Activated CD4-positive, alpha-beta T cell treated with anti-CD3 and anti-CD28 coated beads for 48 hours (primary cell): Measurements from ENCODE around the gene DPM1.
A peak's percentile ranks its signal among the peaks of the same experiment; 100 is the strongest.

ENCODE experiments used
- DNase-seq: peaks from one replicate; pipeline ENCODE4 v3.0.0-alpha.2; 2020

DPM1 gene

GRCh38 chr20:50929299-50930138 lies 28.8 kb downstream of the DPM1 start:
- DNase-seq, result peak; percentile 96

- DNase-seq, result peak; percentile 9
These were observed 29.9 kb downstream of the DPM1 start for GRCh38 chr20:50928469-50928868.

GRCh38 chr20:50926530-50926929 lies 31.8 kb downstream of the DPM1 start:
- no peak for DNase-seq

GRCh38 chr20:50924261-50924920 lies 33.9 kb downstream of the DPM1 start:
- no peak for DNase-seq

DNA sequence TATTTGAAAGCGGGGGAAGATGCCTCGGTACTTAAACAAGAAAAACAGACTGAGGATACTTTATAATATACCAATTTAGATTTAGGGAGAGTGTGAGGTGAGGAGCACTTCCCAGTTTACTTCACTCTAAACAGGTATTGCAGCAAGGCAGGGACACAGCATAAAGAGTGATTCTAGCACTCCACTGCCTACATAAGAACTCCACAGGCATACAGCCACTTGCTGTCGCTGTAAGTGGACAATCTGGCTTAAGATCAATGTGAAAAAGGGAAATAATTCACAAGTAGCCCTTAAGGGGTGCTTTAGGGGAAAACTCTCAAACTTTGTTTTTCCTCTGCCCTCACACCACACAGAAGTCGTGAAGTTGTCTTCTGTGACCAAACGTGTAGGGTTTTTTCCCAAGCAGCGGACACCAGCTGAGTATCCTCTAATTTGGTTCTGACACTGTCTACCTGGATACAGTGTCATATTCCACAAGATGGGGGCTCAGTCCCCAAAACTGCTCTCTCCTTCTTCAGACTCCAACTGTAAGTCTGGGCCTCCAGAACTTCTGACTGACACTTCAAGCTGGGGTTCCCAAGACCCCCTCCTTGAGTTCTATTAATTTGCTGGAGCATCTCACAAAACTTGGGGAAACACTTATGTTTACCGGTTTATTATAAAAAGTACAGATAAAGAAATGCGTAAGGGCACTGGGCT lies 36.4 kb downstream of the DPM1 start:
- DNase-seq, result no peak

GRCh38 chr20:50920997-50921396 lies 37.3 kb downstream of the DPM1 start:
- no peak for DNase-seq

DNA sequence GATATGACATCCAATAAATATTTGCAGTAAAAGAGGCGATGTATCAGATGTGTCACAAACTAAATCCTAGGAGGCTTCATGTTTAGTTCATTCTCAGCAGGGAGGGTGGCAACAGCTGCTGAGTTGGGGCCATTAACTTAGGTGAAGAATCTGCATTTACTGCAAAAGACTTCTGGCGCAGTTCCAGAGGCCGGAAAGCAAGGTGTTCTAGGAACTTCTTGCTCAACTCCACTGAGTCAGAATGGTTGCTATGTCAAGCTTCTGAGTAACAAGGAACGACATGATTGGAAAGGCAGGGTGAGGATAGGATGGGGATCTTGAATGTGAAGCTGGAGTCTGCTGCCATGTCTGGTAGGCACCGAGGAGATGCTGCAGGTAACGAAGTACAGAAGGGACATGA lies 38.8 kb downstream of the DPM1 start:
- peak; percentile 24 for DNase-seq

- no peak for DNase-seq
These were observed 39.9 kb downstream of the DPM1 start for GRCh38 chr20:50918403-50918802.

DNA sequence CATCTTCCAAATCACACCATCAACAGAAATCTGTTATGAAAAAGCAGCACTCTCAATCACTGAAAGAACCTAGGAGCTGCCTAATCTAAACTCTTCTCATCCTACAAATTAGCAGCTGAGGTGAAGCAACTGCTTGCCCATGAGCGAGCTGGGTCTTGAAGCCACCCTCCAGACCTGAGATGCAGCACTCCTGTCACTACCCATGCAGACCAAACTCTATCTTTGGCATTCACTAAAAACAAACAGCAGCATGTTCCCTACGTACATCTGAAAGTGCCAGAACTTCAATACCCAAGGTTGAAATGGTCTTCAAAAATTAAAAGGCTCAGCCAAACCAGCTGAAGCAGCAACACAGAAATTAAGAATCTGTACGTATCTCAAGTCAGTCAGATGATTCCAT lies 41.4 kb downstream of the DPM1 start:
- DNase-seq, result no peak

DNA sequence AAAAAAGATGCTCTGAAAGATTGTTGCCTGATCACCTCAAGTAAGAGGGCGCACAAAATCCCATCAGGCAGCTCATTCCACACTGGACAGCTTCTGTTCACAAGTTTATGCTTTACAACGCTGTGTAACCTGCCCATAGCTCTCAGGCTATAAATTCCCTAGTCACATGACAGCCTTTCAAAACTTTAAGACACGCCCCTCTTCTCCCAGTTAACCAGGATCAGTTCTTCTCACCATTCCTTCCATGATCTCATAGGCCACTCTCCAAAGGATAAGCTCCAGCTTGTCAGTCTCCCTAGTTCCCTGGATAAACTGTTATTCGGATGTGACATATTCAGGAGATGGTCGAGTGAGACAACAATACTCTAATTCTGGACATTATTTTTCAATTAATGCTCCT lies 42.1 kb downstream of the DPM1 start:
- no peak for DNase-seq

DNA sequence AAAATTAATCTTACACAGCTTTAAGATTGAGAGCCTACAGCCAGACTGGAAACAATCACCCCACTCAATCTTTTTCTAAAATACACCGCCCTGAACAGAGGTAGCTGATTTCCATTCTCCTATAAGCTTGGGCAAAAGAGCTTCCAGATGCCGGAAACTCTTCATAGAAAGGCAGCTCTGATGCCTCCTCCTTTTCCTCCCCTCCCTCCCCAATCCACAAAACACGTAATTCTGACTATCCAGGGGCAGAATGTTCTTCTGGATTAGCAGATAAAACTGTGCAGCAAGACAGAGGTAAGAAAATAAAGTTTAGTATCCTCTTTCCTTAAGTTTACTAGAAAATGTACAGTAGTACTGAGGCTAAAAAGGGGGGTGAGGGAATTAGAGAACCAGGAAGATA lies 42.9 kb downstream of the DPM1 start:
- DNase-seq, result no peak

DNA sequence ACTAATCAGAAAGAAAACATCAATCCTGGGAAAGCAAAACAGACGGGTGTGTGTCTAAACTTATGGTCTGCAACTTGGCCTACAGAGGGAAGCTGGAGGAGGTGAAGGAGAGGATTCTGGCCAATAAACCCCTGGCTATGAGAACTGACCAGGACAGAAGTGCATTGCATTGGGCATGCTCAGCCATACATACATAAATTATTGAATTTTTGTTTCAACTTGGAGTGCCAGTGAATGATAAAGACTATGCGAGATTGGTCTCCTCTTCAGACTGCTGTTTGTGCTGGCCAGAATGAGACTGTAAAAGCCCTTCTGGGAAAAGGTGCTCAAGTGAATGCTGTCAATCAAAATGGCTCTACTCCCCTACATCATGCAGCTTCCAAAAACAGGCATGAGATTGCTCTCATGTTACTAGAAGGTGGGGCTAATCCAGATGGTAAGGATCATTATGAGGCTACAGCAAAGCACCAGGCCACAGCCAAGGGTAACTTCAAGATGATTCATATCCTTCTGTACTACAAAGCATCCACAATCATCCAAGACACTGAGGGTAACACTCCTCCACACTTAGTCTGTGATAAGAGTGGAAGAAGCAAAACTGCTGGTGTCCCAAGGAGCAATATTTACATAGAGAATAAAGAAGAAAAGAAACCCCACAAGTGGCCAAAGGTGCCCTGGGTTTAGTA lies 44.5 kb downstream of the DPM1 start:
- DNase-seq, result peak; percentile 45

GRCh38 chr20:50911716-50912115 lies 46.6 kb downstream of the DPM1 start:
- DNase-seq, result no peak

GRCh38 chr20:50911030-50911429 lies 47.3 kb downstream of the DPM1 start:
- no peak for DNase-seq

- no peak for DNase-seq
These were observed 48.9 kb downstream of the DPM1 start for GRCh38 chr20:50909413-50909812.

- DNase-seq, result no peak
These were observed 54.2 kb downstream of the DPM1 start for GRCh38 chr20:50904067-50904570.

DNA sequence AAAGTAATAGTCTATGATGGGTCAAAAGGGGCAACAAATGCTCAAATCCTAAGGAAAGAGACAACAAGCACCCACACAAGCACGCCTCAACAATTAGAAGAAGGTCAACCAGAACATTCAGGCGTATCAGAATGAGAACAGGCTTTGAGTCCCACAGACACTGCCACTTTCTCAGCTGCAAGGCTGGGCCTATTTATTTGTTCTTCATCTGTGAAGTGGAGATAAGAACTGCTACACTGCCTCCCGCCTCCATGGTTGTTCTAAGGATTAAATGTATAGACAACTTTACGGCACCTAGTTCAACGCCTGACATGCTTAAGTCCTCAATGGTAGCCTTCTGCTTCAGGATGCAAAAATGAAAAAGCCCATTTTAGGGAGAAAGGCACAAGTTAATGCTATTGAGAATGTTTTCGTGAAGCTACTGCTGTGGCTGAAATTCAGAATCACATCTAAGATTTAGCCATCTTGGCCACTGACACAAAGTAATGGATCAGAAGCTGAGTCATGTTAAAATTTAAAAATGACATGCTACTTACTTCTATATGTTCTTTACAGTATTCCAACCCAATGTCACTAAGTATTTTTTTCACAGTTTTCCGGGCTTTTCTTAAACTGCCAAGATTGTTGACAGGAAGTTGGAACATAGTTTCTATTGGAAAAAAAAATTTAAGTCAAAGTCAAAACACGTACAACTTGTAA lies 54.8 kb downstream of the DPM1 start:
- no peak for DNase-seq

GRCh38 chr20:50901301-50901700 lies 57.0 kb downstream of the DPM1 start:
- no peak for DNase-seq

DNA sequence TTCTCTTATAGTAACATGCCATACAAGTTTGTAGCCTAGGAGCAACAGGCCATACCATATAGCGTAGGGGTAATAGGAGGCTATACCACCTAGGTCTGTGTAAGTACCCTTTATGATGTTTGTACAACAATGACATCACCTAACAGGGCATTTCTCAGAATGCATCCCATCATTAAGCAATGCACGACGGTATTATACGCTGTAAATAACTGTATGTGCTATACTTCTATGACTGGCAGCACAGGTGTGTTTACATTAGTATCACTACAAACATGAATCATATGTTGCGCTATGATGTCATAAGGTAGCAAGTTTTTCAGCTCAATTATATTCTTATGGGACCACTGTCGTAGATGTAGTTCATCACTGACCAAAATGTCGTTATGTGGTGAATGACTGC lies 58.1 kb downstream of the DPM1 start:
- no peak for DNase-seq

- DNase-seq, result no peak
These were observed 59.9 kb downstream of the DPM1 start for GRCh38 chr20:50898475-50898874.

DNA sequence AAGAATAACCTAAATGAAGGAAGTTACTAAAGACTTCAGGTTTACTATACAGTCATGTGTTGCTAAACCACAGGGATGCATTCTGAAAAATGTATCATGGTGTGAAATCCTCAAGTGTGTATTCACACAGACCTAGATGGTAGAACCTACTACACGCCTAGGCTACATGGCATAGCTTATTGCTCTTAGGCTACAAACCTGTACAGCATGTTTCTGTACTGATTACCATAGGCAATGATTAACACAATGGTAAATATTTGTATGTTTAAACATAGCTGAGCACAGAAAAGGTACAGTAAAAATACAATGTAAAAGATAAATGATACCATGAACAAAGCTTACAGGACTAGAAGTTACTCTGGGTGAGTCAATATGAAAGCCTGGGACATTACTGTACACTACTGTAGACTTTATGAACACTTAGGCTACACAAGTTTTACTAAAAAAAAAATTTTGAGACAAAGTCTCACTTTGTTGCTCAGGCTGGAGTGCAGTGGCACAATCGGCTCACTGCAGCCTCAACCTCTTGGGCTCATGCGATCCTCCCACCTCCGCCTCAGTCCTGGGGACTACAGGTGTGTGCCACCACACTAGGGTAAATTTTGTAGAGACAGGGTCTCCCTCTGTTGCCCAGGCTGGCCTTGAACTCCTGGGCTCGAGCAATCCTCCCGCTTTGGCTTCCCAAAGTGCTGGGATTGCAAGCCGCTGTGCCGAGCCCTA lies 63.1 kb downstream of the DPM1 start:
- DNase-seq, result no peak

GRCh38 chr20:50893620-50894019 lies 64.7 kb downstream of the DPM1 start:
- DNase-seq, result no peak
